ENCODE measurements around the gene AGAP5. TPM values are rescaled to one million over a fixed set of nuclear protein-coding genes. Genes with fewer than 3 reads are reported as not detected.

Gene AGAP5
- total and polyA plus RNA-seq, 9 of the 15 experiments (the other 6 are each of a cell fraction or from before 2014, with no cell fraction given) = 0.32 to 7.5 (median 5.3) TPM

DNA sequence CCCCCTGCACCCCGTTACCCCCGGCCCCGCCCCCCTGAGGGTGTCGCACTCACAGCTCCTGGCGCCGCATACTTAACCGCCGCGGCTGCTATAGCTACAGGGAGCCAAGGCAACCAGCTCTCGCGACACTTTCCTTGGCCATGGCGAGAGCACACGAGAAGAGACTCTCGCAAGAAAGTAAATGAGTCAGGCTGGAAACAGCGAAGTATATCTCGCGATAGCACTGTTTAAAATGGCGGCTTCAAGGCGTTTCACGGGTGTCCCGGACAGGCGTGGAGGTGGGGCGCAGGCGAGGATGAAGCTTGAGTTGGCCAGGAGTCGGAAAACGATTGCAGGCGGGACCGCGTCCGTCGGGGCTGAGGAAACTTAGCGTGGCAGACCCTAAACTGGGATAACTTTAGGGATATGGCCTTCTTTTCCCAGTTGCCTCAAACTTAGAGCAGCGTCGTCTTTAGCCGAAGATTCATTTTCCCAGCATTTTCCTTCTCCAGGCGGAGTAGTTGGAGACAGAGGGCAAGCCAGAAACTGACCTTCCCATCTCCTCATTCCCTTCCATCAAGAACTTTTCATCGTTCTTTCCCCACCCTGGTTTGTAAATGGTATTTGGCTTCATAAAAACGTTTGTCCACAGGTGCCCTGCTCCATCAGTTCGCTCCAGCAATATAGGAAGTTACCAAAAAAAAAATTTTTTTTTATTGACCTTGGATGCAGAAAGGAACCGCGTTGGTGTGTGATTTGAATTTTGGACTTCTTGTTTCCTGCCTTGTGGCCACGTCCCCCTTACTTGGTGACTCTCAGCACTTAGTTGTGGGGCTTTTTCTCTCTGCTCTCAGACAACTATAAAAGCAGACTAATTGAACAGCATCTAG is 71.8 kb downstream of the AGAP5 start (continued):
- TF ChIP-seq ZNF324 (CRISPR knock-in tag; IDR thresholded peaks at IDR 0.05) (no peak), ZNF354B (CRISPR knock-in tag; IDR thresholded peaks at IDR 0.05) (no peak), CHD7 (IDR thresholded peaks at IDR 0.05; ENCODE audit: low read depth, low read length) (no peak), XRCC5 (IDR thresholded peaks at IDR 0.05; ENCODE audit: low read depth, low read length) (no peak; the same call in 1 of the 2 replicates), BMI1 (IDR thresholded peaks at IDR 0.05; ENCODE audit: low read length) (peak; percentile 100), PHF21A (IDR thresholded peaks at IDR 0.05; ENCODE audit: borderline replicate concordance, low read depth) (no peak), PYGO2 (tag; IDR thresholded peaks at IDR 0.05) (0 out of 2 replicates have a peak, but pooled peaks have one; percentile 12), CHD4 (IDR thresholded peaks at IDR 0.05; ENCODE audit: insufficient read depth, insufficient replicate concordance, low read depth, low read length, poor library complexity, severe bottlenecking) (no peak), C11orf30 (IDR thresholded peaks at IDR 0.05; ENCODE audit: low read depth) (peak; percentile 93), SOX6 (IDR thresholded peaks at IDR 0.05) (no peak), ESRRA (IDR thresholded peaks at IDR 0.05; ENCODE audit: borderline replicate concordance, low read depth) (peak; percentile 73), HMG20A (CRISPR knock-in tag; conservative IDR thresholded peaks at IDR 0.05) (no peak)
- TF ChIP-seq, protein P1, sequence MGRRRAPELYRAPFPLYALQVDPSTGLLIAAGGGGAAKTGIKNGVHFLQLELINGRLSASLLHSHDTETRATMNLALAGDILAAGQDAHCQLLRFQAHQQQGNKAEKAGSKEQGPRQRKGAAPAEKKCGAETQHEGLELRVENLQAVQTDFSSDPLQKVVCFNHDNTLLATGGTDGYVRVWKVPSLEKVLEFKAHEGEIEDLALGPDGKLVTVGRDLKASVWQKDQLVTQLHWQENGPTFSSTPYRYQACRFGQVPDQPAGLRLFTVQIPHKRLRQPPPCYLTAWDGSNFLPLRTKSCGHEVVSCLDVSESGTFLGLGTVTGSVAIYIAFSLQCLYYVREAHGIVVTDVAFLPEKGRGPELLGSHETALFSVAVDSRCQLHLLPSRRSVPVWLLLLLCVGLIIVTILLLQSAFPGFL (CRISPR knock-in tag; IDR thresholded peaks at IDR 0.05) = no peak
- TF ChIP-seq, protein P2, sequence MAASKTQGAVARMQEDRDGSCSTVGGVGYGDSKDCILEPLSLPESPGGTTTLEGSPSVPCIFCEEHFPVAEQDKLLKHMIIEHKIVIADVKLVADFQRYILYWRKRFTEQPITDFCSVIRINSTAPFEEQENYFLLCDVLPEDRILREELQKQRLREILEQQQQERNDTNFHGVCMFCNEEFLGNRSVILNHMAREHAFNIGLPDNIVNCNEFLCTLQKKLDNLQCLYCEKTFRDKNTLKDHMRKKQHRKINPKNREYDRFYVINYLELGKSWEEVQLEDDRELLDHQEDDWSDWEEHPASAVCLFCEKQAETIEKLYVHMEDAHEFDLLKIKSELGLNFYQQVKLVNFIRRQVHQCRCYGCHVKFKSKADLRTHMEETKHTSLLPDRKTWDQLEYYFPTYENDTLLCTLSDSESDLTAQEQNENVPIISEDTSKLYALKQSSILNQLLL (CRISPR knock-in tag; IDR thresholded peaks at IDR 0.05; ENCODE audit: borderline replicate concordance) = no peak
